ENCODE measurements around the gene RPL4.
"Not testable (repeated sequence)": the region's sequence is repeated elsewhere in the genome, so short reads cannot be mapped to it uniquely, and the experiment has no call there.

GRCh38 chr15:66467162-66468040 is 37.3 kb downstream of the RPL4 start:
- TF ChIP-seq POLR2A (IDR thresholded peaks at IDR 0.05; ENCODE audit: low read length); GATA1 (IDR thresholded peaks at IDR 0.05; ENCODE audit: low read depth, low read length): not testable (repeated sequence)

All from erythroblast (primary cell).